Panc1 (cell line): ENCODE results near the gene DMAC2.

Source experiments
- CTCF ChIP-seq: fragments of 450-650 bp; IDR thresholded peaks from 2 replicates; pipeline ENCODE4 v1.5.1; 2017; ENCODE audit warnings: mild to moderate bottlenecking
- REST ChIP-seq, 2 experiments: IDR thresholded peaks; 2 replicates each; pipeline ENCODE4 v1.6.1; 2011 to 2012; ENCODE audit warnings: low read depth in 2 of 2, control low read depth in 1 of 2, low read length in 1 of 2, mild to moderate bottlenecking in 1 of 2, moderate library complexity in 1 of 2; ENCODE audit not compliant: insufficient read depth in 1 of 2

GRCh38 chr19:41424335-41425173 lies 15.2 kb downstream of the DMAC2 start:
- TF ChIP-seq CTCF (no peak), REST (IDR thresholded peaks at IDR 0.05; ENCODE audit: insufficient read depth in 1 of 2, low read depth in 2 of 2, low read length in 1 of 2) (no peak)
